HG03045 (cell line): Measurements from ENCODE around the gene MIGA1.
A peak's percentile ranks its signal among the peaks of the same experiment; 100 is the strongest.
"Not testable (repeated sequence)": the region's sequence is repeated elsewhere in the genome, so short reads cannot be mapped to it uniquely, and the experiment has no call there.

ENCODE experiments used
- ATAC-seq: cut with Tn5 transposase; IDR thresholded peaks from one replicate; pipeline ENCODE4 v1.9.1; 2021; ENCODE audit warnings: mild to moderate bottlenecking, moderate library complexity; ENCODE audit not compliant: unreplicated experiment

The MIGA1 gene, protein sequence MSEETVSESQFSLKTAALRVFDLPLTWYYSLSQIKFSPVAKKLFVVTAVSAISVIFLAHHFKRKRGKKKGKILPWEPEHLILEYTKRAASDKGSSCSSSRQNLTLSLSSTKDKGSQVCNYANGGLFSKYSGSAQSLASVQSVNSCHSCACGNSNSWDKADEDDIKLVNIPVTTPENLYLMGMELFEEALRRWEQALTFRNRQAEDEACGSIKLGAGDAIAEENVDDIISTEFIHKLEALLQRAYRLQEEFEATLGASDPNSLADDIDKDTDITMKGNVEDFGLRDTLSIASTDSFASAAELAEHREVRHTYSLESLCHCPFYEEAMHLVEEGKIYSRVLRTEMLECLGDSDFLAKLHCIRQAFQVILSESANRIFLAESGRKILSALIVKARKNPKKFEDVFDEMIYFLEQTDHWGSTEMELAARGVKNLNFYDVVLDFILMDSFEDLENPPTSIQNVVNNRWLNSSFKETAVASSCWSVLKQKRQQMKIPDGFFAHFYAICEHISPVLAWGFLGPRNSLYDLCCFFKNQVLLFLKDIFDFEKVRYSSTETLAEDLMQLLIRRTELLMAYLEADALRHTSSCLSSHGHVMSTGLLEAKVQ

DNA sequence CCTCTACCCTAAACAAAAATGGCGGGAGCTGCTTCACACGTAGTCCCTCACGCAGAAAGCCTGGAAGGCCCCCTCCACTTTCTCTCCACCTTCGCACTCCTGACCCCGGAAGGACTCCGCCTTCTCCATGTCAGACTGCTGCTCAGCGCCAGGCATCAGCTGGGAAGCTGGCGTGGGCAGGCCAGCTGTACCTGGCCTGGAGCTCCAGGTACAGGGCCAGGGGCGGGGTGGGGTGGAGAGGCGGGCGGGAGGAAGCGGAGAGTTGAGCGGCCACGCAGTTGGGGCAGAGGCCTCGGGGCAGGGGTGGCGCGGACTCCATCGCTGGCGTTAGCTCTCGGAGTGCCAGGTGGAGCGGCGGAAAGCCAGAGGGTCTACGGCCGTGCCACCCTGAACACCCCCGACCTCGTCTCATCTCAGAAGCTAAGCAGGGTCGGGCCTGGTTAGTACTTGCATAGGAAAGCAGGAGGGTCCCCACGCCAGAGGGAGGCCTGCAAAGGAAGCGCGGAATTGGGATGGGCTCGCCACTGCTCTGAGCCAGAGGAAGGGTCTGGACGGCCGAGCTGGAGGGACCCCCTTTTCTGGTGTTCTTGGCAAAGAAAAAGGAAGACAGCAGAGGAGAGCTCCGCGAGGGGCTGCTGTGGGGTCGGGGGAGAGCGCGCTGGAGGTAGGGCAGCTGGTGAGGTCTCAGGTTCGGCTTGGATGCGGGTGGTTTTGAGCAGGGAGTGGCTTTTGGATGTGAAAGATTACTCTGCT is at the start of gene MIGA1:
Gene MIGA1 (plus strand): TSS at position 121 of the 753 bp plus-strand sequence. CDS start 3,604 bp downstream, outside the sequence.
- peak; percentile 99 for ATAC-seq

DNA sequence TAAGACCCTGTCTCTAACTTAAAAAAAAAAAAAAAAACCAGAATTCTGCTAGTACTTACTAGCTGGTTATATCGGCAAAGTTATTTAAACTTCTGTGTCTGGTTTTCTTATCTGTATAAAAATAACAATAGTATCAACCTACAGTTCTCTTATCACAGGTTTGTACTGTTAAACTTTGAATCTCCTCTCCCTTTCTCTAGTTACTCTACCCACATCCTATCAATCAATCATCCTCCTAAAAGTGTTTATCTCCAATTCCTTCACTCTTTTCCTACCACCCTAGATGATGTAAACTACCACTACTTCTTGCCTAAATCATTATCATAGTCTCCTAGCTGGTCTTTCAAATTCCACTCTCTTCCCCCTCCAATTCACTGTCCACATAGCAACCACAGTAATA is 47.4 kb upstream of the MIGA1 start:
- ATAC-seq, result no peak

DNA sequence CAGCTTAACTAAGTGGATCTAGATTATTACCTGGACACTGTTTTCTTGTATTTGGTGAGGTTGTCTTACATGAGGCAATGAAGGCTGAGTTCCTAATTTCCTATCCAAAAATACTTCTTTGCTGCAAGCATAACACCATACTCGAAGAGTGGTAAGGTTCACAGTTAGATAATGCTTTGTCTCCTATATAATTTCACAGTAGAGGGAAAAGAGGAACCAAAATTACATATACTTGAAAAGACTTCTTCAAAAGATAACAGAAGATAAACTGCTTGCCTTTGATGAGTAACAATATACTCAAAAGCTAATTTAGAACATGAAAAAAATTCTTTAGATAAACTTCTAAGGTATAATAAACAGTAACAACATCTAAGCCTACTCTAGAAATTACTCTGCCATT is 40.2 kb upstream of the MIGA1 start:
- ATAC-seq, result no peak

DNA sequence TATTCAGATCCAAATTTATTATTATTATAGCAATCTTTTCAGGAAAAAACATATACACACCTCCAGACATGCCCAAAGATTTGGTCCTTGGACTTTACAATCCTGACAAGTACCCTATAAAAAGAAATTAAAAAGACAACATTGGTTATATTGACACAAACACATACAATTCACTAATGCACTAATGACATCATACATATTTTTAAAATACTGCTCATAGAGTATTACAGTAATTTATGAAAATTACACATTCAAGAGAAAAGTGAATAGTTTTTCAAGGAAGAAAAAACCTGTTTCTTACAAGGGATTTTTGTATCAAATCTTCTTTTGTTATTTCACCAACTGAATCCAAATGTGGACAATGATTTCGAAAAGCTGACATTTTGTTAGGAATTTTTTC is 38.1 kb upstream of the MIGA1 start:
- no peak for ATAC-seq

DNA sequence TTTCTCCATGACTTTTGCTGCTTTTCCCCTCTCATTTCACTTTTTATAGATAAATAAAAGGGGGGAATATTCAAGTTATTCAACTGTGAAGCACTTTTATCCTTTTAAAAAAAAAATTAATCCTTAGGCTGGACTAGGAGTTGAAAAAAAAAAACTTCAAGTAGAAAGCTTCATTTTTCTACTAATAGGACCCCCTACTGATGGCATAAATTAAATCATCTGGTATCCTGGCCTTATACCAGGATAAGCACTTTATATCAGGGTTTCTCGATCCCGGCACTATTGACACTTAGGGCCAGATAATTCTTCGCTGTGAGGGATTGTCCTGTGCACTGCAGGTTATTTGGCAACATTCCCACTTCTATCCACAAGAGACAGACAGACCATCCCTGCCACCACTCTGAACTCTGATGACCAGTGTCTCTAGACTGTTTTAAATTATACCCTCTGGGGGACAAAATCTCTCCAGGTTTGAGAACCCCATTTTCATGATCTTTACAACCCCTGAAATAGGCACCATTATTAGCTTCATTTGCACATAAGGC is 37.4 kb upstream of the MIGA1 start:
- no peak for ATAC-seq

DNA sequence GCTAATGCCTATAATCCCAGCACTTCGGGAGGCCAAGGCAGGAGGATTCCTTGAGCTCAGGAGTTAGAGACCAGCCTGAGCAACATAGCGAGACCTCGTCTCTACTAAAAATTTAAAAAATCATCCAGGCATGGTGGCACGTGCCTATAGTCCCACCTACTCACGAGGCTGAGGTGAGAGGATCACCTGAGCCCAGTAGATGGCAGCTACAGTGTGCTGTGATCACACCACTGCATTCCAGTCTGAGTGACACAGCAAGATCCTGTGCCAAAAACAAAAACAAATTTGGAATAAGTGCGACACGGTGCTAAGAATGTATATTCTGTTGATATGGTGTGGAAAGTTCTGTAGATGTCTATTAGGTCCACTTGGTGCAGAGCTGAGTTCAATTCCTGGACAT is 34.9 kb upstream of the MIGA1 start:
- no peak for ATAC-seq

DNA sequence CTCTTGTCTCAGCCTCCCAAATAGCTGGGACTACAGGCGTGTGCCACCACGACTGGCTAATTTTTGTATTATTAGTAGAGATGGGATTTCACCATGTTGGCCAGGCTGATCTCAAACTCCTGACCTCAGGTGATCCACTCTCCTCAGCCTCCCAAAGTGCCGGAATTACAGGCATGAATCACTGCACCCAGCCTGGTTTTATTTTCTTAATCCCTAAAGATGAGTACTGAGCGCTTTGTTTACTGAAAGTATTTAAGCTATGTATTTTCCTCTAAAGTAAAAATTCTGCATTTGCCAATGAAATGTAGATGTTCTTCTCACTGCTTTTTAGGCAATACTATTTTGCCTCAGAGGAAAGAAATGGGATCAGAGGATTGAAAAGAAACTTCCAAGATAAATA is 30.0 kb upstream of the MIGA1 start:
- ATAC-seq, result not testable (repeated sequence)

DNA sequence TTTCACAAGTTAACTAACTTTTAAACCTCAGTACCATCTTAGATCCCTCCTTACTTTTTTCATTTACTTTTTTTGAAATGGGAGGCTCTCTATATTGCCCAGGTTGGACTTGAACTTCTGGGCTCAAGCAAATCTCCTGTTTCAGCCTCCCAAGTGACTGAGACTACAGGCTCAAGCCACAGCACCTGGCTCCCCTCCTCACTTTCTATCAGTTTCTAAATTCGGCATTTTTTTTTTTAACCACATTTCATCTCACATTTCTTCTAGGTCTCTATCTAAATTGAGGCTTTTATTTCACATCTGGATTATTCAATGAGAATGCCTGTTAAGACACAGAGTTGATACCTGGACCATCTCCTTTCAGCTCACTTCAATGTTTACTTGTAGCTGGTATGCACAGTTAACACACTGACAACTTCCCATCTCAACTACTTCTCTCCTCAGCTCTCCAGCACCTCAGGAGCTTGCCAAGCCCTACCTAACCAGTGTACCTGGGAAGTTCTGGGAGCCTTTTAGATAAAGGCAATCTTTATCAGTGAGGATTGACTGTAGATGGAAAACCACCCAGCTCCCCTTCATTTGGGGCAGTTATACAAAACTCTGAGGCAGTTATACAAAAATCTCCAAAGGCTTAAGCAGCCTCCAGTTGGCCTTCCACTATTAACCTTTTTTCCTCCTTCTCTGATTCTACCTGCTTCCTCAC is 23.2 kb upstream of the MIGA1 start:
- ATAC-seq, result no peak

DNA sequence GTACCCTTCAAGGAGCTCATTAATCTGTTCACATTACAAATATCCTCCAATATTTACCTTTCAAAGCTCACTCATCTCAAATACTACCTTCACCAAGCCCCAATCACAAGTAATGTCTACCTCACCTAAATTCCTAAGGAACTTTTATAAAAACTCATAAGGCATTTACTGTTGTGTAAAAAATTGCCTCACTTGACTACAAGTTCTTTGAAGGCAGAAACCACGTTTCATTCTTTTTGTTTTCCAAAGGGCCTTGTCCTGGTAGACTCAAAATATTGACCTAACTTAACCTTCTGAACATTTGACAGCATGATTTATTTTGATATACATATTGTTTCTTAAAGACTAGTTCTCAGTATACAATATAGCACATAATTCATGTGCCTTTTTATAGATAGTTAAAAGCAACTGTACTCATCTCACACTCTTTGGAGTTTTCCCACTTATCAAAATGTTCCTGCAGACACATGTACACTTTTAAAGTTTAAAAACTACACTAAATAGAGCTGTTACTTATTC is 22.3 kb upstream of the MIGA1 start:
- no peak for ATAC-seq

DNA sequence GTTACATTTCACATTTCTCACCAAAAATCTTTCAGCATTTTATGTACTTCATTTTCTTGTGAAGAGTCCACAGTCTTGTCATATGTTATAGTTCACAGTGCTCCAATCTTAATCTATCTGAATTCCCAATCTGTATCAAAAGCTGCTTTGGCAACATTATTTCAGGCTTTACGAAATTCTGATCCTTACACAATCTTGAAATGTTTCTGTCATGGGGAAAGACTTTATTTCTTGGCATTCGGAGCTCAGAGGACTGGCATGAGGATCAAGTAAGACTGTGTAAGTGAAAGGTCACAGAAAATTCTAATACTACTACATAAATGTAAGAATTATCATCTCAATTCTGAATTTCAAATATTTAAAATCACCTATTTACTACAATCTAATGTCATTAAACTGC is 21.8 kb upstream of the MIGA1 start:
- ATAC-seq, result no peak

DNA sequence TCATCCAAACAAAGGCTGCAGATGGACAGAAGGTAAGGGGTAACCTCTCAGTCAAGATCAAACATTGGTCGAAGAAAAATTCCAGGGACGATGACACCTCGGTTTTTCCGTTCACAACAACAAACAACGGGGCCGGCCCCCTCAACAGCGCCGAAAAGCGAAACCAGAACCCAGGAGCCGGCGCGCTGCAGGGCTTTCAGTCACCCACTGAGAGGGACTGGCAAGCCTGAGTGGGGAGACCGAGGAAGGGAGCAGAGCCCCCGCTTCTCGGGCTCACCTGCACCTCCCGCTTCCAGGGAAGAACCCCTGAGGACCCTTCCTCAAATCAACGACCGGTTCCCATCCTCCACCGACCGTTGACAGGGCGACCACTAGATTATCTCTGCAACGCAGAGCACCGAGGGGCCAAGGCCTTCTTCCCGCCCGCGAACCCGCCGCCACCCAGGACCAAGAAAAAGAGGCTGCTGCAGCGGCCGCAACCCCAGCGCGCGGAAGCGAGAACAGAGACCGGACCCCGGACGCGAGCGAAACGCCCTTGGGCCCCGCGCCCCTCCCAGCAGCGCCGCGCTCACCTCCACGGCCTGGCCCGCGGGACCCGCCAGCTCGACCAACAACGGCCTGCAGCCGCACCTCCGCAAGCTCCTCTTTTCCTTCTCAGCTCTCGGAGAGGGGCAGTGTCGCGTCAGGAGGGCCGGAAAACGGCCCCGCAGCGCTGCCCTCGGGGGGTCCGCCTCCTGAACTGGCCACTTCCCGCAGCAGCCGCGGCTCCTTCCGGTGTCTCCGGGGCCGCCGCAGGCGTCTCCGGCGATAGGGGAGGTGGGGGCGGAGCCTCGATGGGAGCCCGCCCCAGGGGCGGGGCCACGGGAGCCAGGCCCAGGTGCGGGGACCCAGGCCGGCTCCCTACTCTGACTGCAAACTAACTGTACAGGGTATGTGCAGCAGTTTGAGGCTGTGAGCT is 20.1 kb upstream of the MIGA1 start, which contains the start of gene USP33:
Gene USP33 (minus strand): TSS at position 782 of the 958 bp plus-strand sequence. CDS start 18,155 bp downstream, outside the sequence.
- peak; percentile 97 for ATAC-seq

DNA sequence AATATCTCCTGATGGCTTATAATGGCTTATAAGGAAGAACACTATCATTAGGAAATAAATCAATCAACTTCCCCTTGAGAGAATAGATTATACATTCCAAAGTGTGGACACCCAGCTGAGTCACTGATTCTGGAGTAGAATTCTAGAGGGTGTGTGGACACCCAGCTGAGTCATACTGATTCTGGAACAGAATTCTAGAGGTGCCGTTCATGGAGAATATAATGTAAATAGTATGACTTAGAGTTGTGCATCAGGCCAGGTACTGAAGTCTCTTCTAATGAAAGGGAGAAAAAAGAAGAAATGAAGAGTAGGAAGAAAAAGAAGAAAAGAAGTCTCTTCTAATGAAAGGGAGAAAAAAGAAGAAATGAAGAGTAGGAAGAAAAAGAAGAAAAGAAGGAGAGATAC is 17.4 kb upstream of the MIGA1 start:
- no peak for ATAC-seq

DNA sequence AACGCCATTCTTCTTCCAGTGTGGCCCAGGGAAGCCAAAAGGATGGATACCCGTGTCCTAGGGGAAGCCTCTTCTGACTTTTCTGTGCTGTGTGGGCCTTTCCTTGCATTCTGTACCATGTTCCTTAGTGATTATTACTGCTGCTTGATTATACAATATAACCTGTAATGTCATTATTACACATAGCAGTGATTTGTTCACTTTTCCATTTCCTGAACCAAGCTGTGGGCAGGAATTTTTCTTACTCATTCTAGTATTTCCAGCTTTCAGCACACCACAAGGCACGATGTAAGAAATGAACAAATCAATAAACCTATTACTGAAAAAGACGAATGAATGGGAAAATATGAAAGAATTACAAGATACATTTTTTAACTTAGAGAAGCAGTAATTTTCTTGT is 11.4 kb upstream of the MIGA1 start:
- ATAC-seq, result no peak

DNA sequence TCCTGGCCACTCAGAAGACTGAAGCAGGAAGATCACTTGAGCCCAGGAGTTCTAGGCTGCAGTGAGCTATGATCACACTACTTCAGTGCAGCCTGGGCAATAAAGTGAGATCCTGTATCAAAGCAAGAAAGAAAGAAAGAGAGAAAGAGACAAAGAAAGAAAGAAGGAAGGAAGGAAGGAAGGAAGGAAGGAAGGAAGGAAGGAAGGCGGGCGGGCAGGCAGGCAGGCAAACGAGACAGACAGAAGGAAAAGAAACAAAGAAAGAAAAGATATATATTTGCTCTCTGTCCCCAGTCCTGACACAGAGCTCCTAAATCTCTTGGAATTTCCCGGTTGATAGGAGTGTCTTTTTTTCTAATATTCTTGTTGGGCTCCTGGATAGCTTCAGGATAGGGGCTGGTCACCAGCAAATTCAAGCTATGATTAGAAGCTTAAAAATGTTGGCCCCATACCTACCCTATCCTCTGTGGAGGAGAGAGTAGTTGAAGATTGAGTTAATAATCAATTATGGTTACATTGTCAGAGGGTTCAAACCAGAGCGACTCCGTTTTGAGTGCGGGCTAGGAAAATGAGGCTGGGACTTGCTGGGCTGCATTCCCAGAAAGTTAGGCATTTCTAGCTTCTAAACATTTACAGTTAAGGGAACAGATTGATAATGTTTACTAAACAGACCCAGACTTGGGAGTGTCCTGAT is 3.3 kb upstream of the MIGA1 start:
- ATAC-seq, result no peak

DNA sequence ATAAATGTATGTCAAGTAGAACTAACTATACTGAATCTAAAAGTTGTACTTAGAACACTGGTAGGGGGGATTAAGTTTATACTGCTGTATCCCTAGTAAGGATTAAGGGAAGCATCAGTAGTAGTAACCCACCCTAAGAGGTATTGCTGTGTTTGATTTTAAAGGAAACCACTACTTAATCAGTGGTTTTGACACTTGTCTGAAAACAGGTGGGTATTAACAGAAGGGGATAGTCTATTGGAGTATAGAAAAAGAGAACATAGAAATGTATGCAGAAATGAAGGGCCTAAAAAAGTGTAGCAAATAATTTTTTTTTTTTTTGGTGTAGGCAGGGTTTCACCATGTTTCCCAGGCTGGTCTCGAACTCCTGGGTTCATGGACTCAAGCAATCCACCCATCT is 2.2 kb downstream of the MIGA1 start:
- no peak for ATAC-seq

DNA sequence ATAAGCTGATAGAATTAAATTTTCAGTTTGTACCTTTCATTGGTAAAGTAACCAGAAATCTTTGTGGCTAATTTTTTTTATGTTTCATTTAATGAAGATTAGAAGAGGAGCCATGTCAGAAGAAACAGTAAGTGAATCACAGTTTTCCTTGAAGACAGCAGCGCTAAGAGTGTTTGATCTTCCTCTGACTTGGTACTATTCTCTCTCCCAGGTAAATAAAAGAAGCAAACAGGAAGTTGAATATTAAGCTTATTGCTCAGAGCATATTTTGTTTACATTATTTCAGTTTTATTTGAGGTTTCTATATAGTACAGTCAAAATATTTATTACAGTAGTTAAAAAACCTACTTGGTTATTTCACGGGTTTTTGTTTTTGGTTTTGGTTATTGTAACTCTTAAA is 3.7 kb downstream of the MIGA1 start:
- no peak for ATAC-seq

DNA sequence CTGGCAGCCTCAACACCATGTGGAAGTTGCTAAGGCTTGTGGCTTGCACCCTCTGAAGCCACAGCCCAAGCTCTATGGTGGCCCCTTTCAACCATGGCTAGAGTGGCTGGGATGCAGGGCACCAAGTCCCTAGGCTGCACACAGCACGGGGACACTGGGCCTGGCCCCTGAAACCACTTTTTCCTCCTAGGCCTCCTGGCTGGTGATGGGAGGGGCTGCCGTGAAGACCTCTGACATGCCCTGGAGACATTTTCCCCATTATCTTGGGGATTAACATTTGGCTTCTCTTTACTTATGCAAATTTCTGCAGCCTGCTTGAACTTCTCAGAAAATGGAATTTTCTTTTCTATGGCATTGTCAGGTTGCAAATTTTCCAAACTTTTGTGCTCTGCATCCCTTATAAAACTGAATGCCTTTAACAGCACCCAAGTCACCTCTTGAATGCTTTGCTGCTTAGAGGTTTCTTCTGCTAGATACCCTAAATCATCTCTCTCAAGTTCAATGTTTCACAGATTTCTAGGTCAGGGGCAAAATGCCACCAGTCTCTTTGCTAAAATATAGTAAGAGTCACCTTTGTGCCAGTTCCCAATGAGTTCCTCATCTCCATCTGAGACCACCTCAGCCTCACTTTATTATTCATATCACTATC is 6.8 kb downstream of the MIGA1 start:
- ATAC-seq, result not testable (repeated sequence)

DNA sequence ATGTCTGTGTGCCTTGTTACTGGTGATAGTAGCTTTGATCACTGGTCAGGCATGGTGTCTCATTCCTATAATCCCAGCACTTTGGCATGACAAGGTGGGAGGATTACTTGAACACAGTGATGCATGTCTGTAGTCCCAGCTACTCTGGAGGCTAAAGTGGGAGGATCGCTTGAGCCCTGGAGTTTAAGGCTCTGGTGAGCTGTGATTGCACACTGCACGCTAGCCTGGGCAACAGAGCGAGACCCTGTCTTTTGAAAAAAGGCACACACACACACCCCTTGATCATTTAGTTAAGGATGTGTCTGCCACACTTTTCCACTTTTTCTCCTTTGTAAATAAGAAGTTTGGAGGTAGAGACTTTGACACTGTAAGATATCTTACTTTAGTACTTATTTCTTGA is 15.1 kb downstream of the MIGA1 start:
- ATAC-seq, result no peak
